H9 (cell line): ENCODE data around the gene ST8SIA5. TPM values are rescaled to one million over a fixed set of nuclear protein-coding genes. Genes with fewer than 3 reads are reported as not detected.

Experiments used
- DNase-seq: peaks from one replicate; pipeline ENCODE4 v3.0.0-alpha.2; 2017
- H2AFZ ChIP-seq: one replicate; pipeline ENCODE4 v1.6.1; 2013; ENCODE audit warnings: mild to moderate bottlenecking, low read length, control low read depth, moderate library complexity
- H2AK5ac ChIP-seq: 2 replicates; pipeline ENCODE4 v1.6.1; 2013; ENCODE audit warnings: low read length, control low read depth, mixed read lengths; ENCODE audit not compliant: insufficient read length
- H2BK120ac ChIP-seq: one replicate; pipeline ENCODE4 v1.6.1; 2013; ENCODE audit warnings: low read depth, mild to moderate bottlenecking, low read length, control low read depth, inconsistent platforms; ENCODE audit not compliant: poor library complexity, severe bottlenecking
- H2BK12ac ChIP-seq: 2 replicates; pipeline ENCODE4 v1.6.1; 2013; ENCODE audit warnings: low read length, control low read depth, mixed read lengths, low read depth; ENCODE audit not compliant: insufficient read length
- H2BK15ac ChIP-seq: 2 replicates; pipeline ENCODE4 v1.6.1; 2013; ENCODE audit warnings: low read depth, low read length, control low read depth
- H2BK20ac ChIP-seq: one replicate; pipeline ENCODE4 v1.6.1; 2013; ENCODE audit warnings: low read depth, mild to moderate bottlenecking, low read length, control low read depth, inconsistent platforms; ENCODE audit not compliant: poor library complexity, severe bottlenecking
- H2BK5ac ChIP-seq: 2 replicates; pipeline ENCODE4 v1.6.1; 2013; ENCODE audit warnings: low read length, control low read depth, mixed read lengths; ENCODE audit not compliant: insufficient read length
- H3K14ac ChIP-seq: 2 replicates; pipeline ENCODE4 v1.6.1; 2013; ENCODE audit warnings: low read length, control low read depth; ENCODE audit not compliant: insufficient read depth
- H3K18ac ChIP-seq: 2 replicates; pipeline ENCODE4 v1.6.1; 2013; ENCODE audit warnings: low read depth, mild to moderate bottlenecking, mixed read lengths, low read length, control low read depth; ENCODE audit not compliant: insufficient read length
- H3K23ac ChIP-seq: 2 replicates; pipeline ENCODE4 v1.6.1; 2013; ENCODE audit warnings: low read length, control low read depth, mixed read lengths, low read depth; ENCODE audit not compliant: insufficient read length
- H3K23me2 ChIP-seq: 2 replicates; pipeline ENCODE4 v1.6.1; 2013; ENCODE audit warnings: low read depth, mild to moderate bottlenecking, mixed read lengths, low read length, control low read depth; ENCODE audit not compliant: insufficient read length, poor library complexity, severe bottlenecking
- H3K27ac ChIP-seq: 2 replicates; pipeline ENCODE4 v1.5.1; 2013; ENCODE audit warnings: low read length, control low read depth, mixed read lengths, low read depth; ENCODE audit not compliant: insufficient read length
- H3K27me3 ChIP-seq: 2 replicates; pipeline ENCODE4 v1.6.1; 2013; ENCODE audit warnings: low read length, control low read depth, inconsistent platforms; ENCODE audit not compliant: insufficient read depth
- H3K4ac ChIP-seq: 2 replicates; pipeline ENCODE4 v1.6.1; 2013; ENCODE audit warnings: low read depth, mild to moderate bottlenecking, control low read depth, inconsistent platforms, low read length, moderate library complexity
- H3K4me1 ChIP-seq: 2 replicates; pipeline ENCODE4 v1.6.1; 2013; ENCODE audit warnings: low read length, control low read depth, inconsistent platforms; ENCODE audit not compliant: insufficient read depth
- H3K4me2 ChIP-seq: 2 replicates; pipeline ENCODE4 v1.6.1; 2013; ENCODE audit warnings: low read length, control low read depth, mixed read lengths; ENCODE audit not compliant: insufficient read length, insufficient read depth
- H3K56ac ChIP-seq: 2 replicates; pipeline ENCODE4 v1.6.1; 2013; ENCODE audit warnings: low read depth, mild to moderate bottlenecking, mixed read lengths, low read length, control low read depth; ENCODE audit not compliant: insufficient read length
- H3K79me1 ChIP-seq: 2 replicates; pipeline ENCODE4 v1.6.1; 2013; ENCODE audit warnings: low read depth, mild to moderate bottlenecking, moderate library complexity, low read length, control low read depth, inconsistent platforms; ENCODE audit not compliant: insufficient read depth, poor library complexity, severe bottlenecking
- H3K79me2 ChIP-seq: 2 replicates; pipeline ENCODE4 v1.6.1; 2013; ENCODE audit warnings: low read length, control low read depth, inconsistent platforms; ENCODE audit not compliant: insufficient read depth
- H3K9ac ChIP-seq: 2 replicates; pipeline ENCODE4 v1.6.1; 2013; ENCODE audit warnings: low read length, control low read depth, mixed read lengths; ENCODE audit not compliant: insufficient read length; ENCODE audit errors: extremely low read depth
- H3K9me3 ChIP-seq: one replicate; pipeline ENCODE4 v1.6.1; 2013; ENCODE audit warnings: low read depth, low read length, inconsistent platforms; ENCODE audit not compliant: control insufficient read depth
- H3T11ph ChIP-seq: one replicate; pipeline ENCODE4 v1.6.1; 2013; ENCODE audit warnings: mild to moderate bottlenecking, low read length, control low read depth, inconsistent platforms
- H4K20me1 ChIP-seq: one replicate; pipeline ENCODE4 v1.6.1; 2013; ENCODE audit not compliant: control insufficient read depth, insufficient read length, insufficient read depth
- H4K5ac ChIP-seq: 2 replicates; pipeline ENCODE4 v1.6.1; 2013; ENCODE audit warnings: low read depth, mild to moderate bottlenecking, mixed read lengths, low read length, control low read depth; ENCODE audit not compliant: insufficient read length
- H4K8ac ChIP-seq: replicated peaks from 2 replicates; pipeline ENCODE4 v1.6.1; 2013; ENCODE audit warnings: low read length, control low read depth, mixed read lengths, low read depth; ENCODE audit not compliant: insufficient read length
- H4K91ac ChIP-seq: 2 replicates; pipeline ENCODE4 v1.6.1; 2013; ENCODE audit warnings: low read depth, mild to moderate bottlenecking, moderate library complexity, mixed read lengths, low read length, control low read depth; ENCODE audit not compliant: insufficient read length
- H3K27ac Mint-ChIP-seq, 3 experiments: 2 replicates in 2 of 3; 3 replicates in 1 of 3; pipeline ENCODE4 v1.8.0; 2020 to 2021; ENCODE audit warnings: mixed read lengths in 3 of 3, mild to moderate bottlenecking in 1 of 3, moderate library complexity in 1 of 3
- H3K27me3 Mint-ChIP-seq: 2 replicates; pipeline ENCODE4 v1.8.0; 2021; ENCODE audit warnings: low read depth, mild to moderate bottlenecking, moderate library complexity, mixed read lengths
- H3K36me3 Mint-ChIP-seq, 3 experiments: 2 replicates in 2 of 3; 3 replicates in 1 of 3; pipeline ENCODE4 v1.8.0; 2020 to 2021; ENCODE audit warnings: low read depth in 3 of 3, mixed read lengths in 3 of 3; ENCODE audit not compliant: insufficient read depth in 1 of 3
- H3K4me1 Mint-ChIP-seq, 2 experiments: 2 replicates each; pipeline ENCODE4 v1.8.0; 2020; ENCODE audit warnings: mixed read lengths in 2 of 2
- H3K4me3 Mint-ChIP-seq, 2 experiments: 2 replicates in 1 of 2; 3 replicates in 1 of 2; pipeline ENCODE4 v1.8.0; 2020 to 2021; ENCODE audit warnings: mild to moderate bottlenecking in 2 of 2, mixed read lengths in 2 of 2, moderate library complexity in 1 of 2
- H3K9me3 Mint-ChIP-seq, 2 experiments: 2 replicates in 1 of 2; 3 replicates in 1 of 2; pipeline ENCODE4 v1.8.0; 2020; ENCODE audit warnings: mild to moderate bottlenecking in 2 of 2, mixed read lengths in 2 of 2, moderate library complexity in 1 of 2
- CTCF ChIP-seq: fragments of 200-600 bp; sonication (generic); conservative IDR thresholded peaks from 3 replicates; pipeline ENCODE4 v1.8.0; 2021; ENCODE audit warnings: antibody characterized with exemption, mild to moderate bottlenecking
- WGBS: extraction: QIAGEN DNeasy Blood & Tissue Kit; methylation state at CpG from one replicate; pipeline ENCODE4 v1.1.7; 2013; ENCODE audit warnings: missing lambda C conversion rate, low lambda C conversion rate, mixed read lengths; ENCODE audit not compliant: insufficient read length; ENCODE audit errors: extremely low coverage; 5-methylcytosine and 5-hydroxymethylcytosine counted together
- total RNA-seq: library from RNA; stranded (reverse); gene quantifications from 2 replicates; pipeline ENCODE4 v1.2.1, GENCODE V29; 2021

The ST8SIA5 gene
- total RNA-seq, 1 experiment from 2014 or later: 0.63 TPM

GRCh38 chr18:46755315-46756024 is 1.4 kb downstream of the ST8SIA5 start:
- H3K27me3 ChIP-seq: peaks cover 25% of the 10 kb centered on the region
- TF ChIP-seq CTCF: no peak
- peak overlapping the region; percentile 24 to 77 for H3K4me3 Mint-ChIP-seq

More at GRCh38 chr18:46755315-46756024, 1.4 kb downstream of the ST8SIA5 start:
- Histone ChIP-seq H2AFZ (no peak overlapping the region), H3K79me2 (no peaks in the 10 kb centered on the region), H3K4ac (no peak overlapping the region), H3K9me3 (no peaks in the 10 kb centered on the region), H3K9ac (no peak overlapping the region), H2BK5ac (no peak overlapping the region), H4K20me1 (no peaks in the 10 kb centered on the region), H3K23ac (no peak overlapping the region), H2BK120ac (no peak overlapping the region), H4K5ac (no peak overlapping the region), H3K23me2 (peaks cover 15% of the 10 kb centered on the region), H4K8ac (no peak overlapping the region), H3T11ph (no peak overlapping the region), H3K18ac (no peak overlapping the region), H2BK12ac (no peak overlapping the region), H2AK5ac (no peak overlapping the region), H3K14ac (no peak overlapping the region), H3K4me1 (0 out of 2 replicates have a peak, but pooled peaks cover 4% of the 10 kb centered on the region), H2BK15ac (no peak overlapping the region; the same call in 1 of the 2 replicates), H4K91ac (no peak overlapping the region), H2BK20ac (no peak overlapping the region), H3K27ac (no peak overlapping the region), H3K79me1 (no peaks in the 10 kb centered on the region), H3K56ac (no peak overlapping the region), H3K4me2 (peak overlapping the region; percentile 65)
- DNase-seq: no peak
- Mint-ChIP-seq H3K27ac (no peak overlapping the region), H3K27me3 (peaks cover 85% of the 10 kb centered on the region), H3K9me3 (no peaks in the 10 kb centered on the region; a peak in 1 of 5 replicates), H3K4me1 (peaks cover 27 to 31% of the 10 kb centered on the region in 2 experiments), H3K36me3 (no peaks in the 10 kb centered on the region)
- WGBS: no CpG with 5 or more reads among the region's 17 CpGs
